Panc1 (cell line): ENCODE results near the gene TCF25. TPM values are rescaled to one million over a fixed set of nuclear protein-coding genes. Genes with fewer than 3 reads are reported as not detected.

Experiments used
- ATAC-seq: fragments of 200-7000 bp; cut with Tn5 transposase; 2 replicates; pipeline ENCODE4 v1.9.1; 2020; ENCODE audit warnings: mild to moderate bottlenecking, moderate library complexity
- BruUV-seq: library from RNA; stranded (reverse); fragments of 400-500 nt; replicated peaks from 2 replicates; lab custom pipeline; 2021; lab: Mats Ljungman, UMichigan
- CTCF ChIA-PET: fragments of 300-600 bp; sonication (Branson Sonifier 250); formaldehyde crosslinking; loops from one replicate; lab custom pipeline; 2022; ENCODE audit warnings: antibody characterized with exemption; lab: Charles Lee
- POLR2A ChIA-PET: fragments of 300-600 bp; sonication (Branson Sonifier 250); formaldehyde crosslinking; loops from one replicate; lab custom pipeline; 2022; ENCODE audit warnings: antibody characterized with exemption; lab: Charles Lee
- DNase-seq: peaks from one replicate; pipeline ENCODE4 v3.0.0-alpha.2; 2010; ENCODE audit warnings: low read depth, low spot score
- H3K27ac ChIP-seq: 2 replicates; pipeline ENCODE4 v1.5.1; 2011; ENCODE audit warnings: mild to moderate bottlenecking, low read length, inconsistent platforms
- H3K27me3 ChIP-seq: fragments of 200-500 bp; sonication (Bioruptor generic); 2 replicates; pipeline ENCODE4 v1.6.0; 2014; ENCODE audit warnings: low read length, inconsistent platforms; ENCODE audit not compliant: control insufficient read depth, insufficient read depth
- H3K36me3 ChIP-seq: fragments of 200-500 bp; sonication (Bioruptor generic); 2 replicates; pipeline ENCODE4 v1.5.1; 2014; ENCODE audit warnings: inconsistent platforms, mild to moderate bottlenecking, low read length, moderate library complexity; ENCODE audit not compliant: control insufficient read depth, insufficient read depth
- H3K4me1 ChIP-seq: 2 replicates; pipeline ENCODE4 v1.5.1; 2011; ENCODE audit warnings: inconsistent platforms, mild to moderate bottlenecking, low read length, moderate library complexity; ENCODE audit not compliant: control insufficient read depth, insufficient read depth
- H3K4me3 ChIP-seq, 2 experiments: 2 replicates each; pipeline ENCODE4 v1.5.1; 2011 to 2012; ENCODE audit warnings: low read depth in 2 of 2, low read length in 2 of 2, mild to moderate bottlenecking in 2 of 2, inconsistent platforms in 1 of 2, moderate library complexity in 1 of 2
- H3K9me3 ChIP-seq: fragments of 200-500 bp; sonication (Bioruptor generic); 2 replicates; pipeline ENCODE4 v1.5.1; 2014; ENCODE audit warnings: low read depth, mild to moderate bottlenecking, inconsistent platforms, low read length, moderate library complexity; ENCODE audit not compliant: control insufficient read depth, insufficient read depth
- POLR2AphosphoS5 ChIP-seq: IDR thresholded peaks from 2 replicates; pipeline ENCODE4 v1.6.1; 2012; ENCODE audit warnings: mild to moderate bottlenecking, low read depth, low read length, moderate library complexity
- SIN3A ChIP-seq: IDR thresholded peaks from 2 replicates; pipeline ENCODE4 v1.6.1; 2012; ENCODE audit warnings: low read depth, mild to moderate bottlenecking, low read length, moderate library complexity, borderline replicate concordance; ENCODE audit not compliant: insufficient read depth
- TCF7L2 ChIP-seq: IDR thresholded peaks from 2 replicates; pipeline ENCODE4 v1.6.1; 2011; ENCODE audit warnings: mild to moderate bottlenecking, low read depth, low read length, inconsistent platforms
- in situ Hi-C: cut with HindIII; loops from 2 replicates; pipeline ENCODE4 v1.10.0; 2016; ENCODE audit warnings: low sequenced_read_pairs, low pct_unique_long_range_greater_than_20kb
- intact Hi-C: fragments of 100-400 bp; cut with micrococcal nuclease; formaldehyde crosslinking; loops from one replicate; pipeline ENCODE4 v1.10.0; 2022; ENCODE audit not compliant: unreplicated experiment
- total RNA-seq: library from RNA; stranded (reverse); gene quantifications from one replicate; pipeline ENCODE4 v1.2.1, GENCODE V29; 2021; ENCODE audit not compliant: unreplicated experiment
- TF ChIP-seq, protein P1 (sequence below): fragments of 450-650 bp; IDR thresholded peaks from 2 replicates; pipeline ENCODE4 v1.5.1; 2017; ENCODE audit warnings: mild to moderate bottlenecking
- TF ChIP-seq, protein P2 (sequence below), 2 experiments: IDR thresholded peaks; 2 replicates each; pipeline ENCODE4 v1.6.1; 2011 to 2012; ENCODE audit warnings: low read depth in 2 of 2, control low read depth in 1 of 2, low read length in 1 of 2, mild to moderate bottlenecking in 1 of 2, moderate library complexity in 1 of 2; ENCODE audit not compliant: insufficient read depth in 1 of 2

The TCF25 gene
- total RNA-seq, 1 experiment from 2014 or later = 144 TPM

DNA sequence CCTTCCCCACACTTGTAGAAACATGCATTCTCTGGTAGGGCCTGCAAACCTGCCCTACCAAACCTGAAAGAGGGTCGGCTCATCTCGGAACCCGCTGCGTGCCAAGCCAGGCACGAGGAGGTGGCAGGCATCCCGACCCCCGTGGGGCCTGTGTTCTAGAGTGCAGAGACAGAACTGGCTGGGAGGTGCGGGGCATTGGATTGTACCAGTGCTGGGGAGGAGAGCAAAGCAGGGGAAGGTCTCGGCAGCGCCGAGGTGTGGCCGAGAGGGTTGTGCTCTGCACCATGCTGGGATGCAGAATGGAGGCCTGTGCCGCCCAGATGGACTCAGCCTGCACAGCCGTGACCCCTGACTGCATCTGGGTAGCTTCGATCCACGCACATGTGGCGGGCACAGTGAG, 27.5 kb downstream of the TCF25 start:
- POLR2A ChIA-PET = no interaction called here
- no peak overlapping the region for H3K4me3 ChIP-seq
- intact Hi-C loops = no loop called here
- TF ChIP-seq, protein P1, sequence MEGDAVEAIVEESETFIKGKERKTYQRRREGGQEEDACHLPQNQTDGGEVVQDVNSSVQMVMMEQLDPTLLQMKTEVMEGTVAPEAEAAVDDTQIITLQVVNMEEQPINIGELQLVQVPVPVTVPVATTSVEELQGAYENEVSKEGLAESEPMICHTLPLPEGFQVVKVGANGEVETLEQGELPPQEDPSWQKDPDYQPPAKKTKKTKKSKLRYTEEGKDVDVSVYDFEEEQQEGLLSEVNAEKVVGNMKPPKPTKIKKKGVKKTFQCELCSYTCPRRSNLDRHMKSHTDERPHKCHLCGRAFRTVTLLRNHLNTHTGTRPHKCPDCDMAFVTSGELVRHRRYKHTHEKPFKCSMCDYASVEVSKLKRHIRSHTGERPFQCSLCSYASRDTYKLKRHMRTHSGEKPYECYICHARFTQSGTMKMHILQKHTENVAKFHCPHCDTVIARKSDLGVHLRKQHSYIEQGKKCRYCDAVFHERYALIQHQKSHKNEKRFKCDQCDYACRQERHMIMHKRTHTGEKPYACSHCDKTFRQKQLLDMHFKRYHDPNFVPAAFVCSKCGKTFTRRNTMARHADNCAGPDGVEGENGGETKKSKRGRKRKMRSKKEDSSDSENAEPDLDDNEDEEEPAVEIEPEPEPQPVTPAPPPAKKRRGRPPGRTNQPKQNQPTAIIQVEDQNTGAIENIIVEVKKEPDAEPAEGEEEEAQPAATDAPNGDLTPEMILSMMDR = no peak
- TF ChIP-seq, protein P2, sequence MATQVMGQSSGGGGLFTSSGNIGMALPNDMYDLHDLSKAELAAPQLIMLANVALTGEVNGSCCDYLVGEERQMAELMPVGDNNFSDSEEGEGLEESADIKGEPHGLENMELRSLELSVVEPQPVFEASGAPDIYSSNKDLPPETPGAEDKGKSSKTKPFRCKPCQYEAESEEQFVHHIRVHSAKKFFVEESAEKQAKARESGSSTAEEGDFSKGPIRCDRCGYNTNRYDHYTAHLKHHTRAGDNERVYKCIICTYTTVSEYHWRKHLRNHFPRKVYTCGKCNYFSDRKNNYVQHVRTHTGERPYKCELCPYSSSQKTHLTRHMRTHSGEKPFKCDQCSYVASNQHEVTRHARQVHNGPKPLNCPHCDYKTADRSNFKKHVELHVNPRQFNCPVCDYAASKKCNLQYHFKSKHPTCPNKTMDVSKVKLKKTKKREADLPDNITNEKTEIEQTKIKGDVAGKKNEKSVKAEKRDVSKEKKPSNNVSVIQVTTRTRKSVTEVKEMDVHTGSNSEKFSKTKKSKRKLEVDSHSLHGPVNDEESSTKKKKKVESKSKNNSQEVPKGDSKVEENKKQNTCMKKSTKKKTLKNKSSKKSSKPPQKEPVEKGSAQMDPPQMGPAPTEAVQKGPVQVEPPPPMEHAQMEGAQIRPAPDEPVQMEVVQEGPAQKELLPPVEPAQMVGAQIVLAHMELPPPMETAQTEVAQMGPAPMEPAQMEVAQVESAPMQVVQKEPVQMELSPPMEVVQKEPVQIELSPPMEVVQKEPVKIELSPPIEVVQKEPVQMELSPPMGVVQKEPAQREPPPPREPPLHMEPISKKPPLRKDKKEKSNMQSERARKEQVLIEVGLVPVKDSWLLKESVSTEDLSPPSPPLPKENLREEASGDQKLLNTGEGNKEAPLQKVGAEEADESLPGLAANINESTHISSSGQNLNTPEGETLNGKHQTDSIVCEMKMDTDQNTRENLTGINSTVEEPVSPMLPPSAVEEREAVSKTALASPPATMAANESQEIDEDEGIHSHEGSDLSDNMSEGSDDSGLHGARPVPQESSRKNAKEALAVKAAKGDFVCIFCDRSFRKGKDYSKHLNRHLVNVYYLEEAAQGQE (IDR thresholded peaks at IDR 0.05; ENCODE audit: insufficient read depth in 1 of 2, low read depth in 2 of 2, low read length in 1 of 2) = no peak
- TF ChIP-seq POLR2AphosphoS5 (no peak), SIN3A (no peak), TCF7L2 (no peak)
- H3K27me3 ChIP-seq = no peaks in the 10 kb centered on the region
- H3K9me3 ChIP-seq = no peaks in the 10 kb centered on the region
- H3K4me1 ChIP-seq = no peaks in the 10 kb centered on the region
- H3K36me3 ChIP-seq = no peaks in the 10 kb centered on the region; the same call in 1 of the 2 replicates
- CTCF ChIA-PET = no interaction called here
- DNase-seq (no peak), ATAC-seq (no peak)
- BruUV-seq = TSS peak; percentile 26
- in situ Hi-C loops = no loop called here
- H3K27ac ChIP-seq = no peak overlapping the region

DNA sequence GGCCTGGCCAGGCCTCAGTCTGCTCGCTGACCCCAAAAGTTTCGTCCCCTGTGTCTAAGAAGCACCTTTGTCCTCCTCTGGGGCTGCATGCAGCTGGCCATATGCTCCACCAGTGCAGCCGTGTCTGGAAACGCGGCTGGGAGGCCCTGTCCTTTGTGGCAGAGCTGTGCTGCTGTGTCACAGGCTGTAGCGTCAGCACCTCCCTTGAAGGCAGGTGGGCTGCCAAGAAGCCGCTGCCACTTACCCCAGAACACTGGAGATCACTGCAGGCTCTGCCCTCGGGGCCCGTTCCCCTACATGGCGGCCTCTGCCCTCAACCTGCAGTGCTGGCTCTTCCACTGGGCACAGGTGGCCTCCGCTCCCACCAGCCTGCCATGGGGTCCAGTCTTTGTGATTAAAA, 29.6 kb downstream of the TCF25 start:
- Histone ChIP-seq H3K4me1 (no peaks in the 10 kb centered on the region), H3K27ac (no peak overlapping the region), H3K4me3 (no peak overlapping the region), H3K36me3 (no peaks in the 10 kb centered on the region; the same call in 1 of the 2 replicates), H3K27me3 (no peaks in the 10 kb centered on the region), H3K9me3 (no peaks in the 10 kb centered on the region)
- in situ Hi-C loops (no loop called here), intact Hi-C loops (no loop called here)
- ChIA-PET CTCF (no interaction called here), POLR2A (no interaction called here)
- BruUV-seq = no TSS peak
- TF ChIP-seq, protein P2 (IDR thresholded peaks at IDR 0.05; ENCODE audit: insufficient read depth in 1 of 2, low read depth in 2 of 2, low read length in 1 of 2) = no peak
- TF ChIP-seq, protein P1 = no peak
- no peak for TF ChIP-seq TCF7L2
- DNase-seq (no peak), ATAC-seq (no peak)
